ENCODE measurements around the gene PTOV1. TPM values are rescaled to one million over a fixed set of nuclear protein-coding genes. Genes with fewer than 3 reads are reported as not detected.

Gene PTOV1
- total RNA-seq, 4 donors from 2014 or later = 88.3 to 148 (median 98.9) TPM

GRCh38 chr19:49889038-49889686 is 38.2 kb downstream of the PTOV1 start:
- DNase-seq = no peak
- Histone ChIP-seq H3K4me3 (replicated peaks in 1 of 3) (no peak overlapping the region), H3K36me3 (peaks cover 13 to 20% of the 10 kb centered on the region in 2 donors), H3K9me3 (no peaks in the 10 kb centered on the region), H3K27ac (no peak overlapping the region), H3K27me3 (no peaks in the 10 kb centered on the region), H3K4me1 (peaks cover 5 to 12% of the 10 kb centered on the region in 2 donors)
- TF ChIP-seq CTCF (IDR thresholded peaks at IDR 0.05) (no peak), POLR2A (IDR thresholded peaks at IDR 0.05) (no peak)
- intact Hi-C loops (cut with DNase I) = no loop called here
- WGBS, 2 donors = 93 to 96% methylated on average over 17 to 23 of the region's 23 CpGs

- TF ChIP-seq CTCF (IDR thresholded peaks at IDR 0.05) (peak; percentile 47 to 81 (median 69)), POLR2A (IDR thresholded peaks at IDR 0.05) (no peak)
- peak; percentile 75 to 76 for DNase-seq
- Histone ChIP-seq H3K27ac (no peak overlapping the region), H3K4me3 (replicated peaks in 1 of 3) (peak overlapping the region in 1 of 3 donors; percentile 11), H3K9me3 (no peaks in the 10 kb centered on the region), H3K4me1 (peaks cover 5 to 12% of the 10 kb centered on the region in 2 donors), H3K27me3 (no peaks in the 10 kb centered on the region), H3K36me3 (peaks cover 6 to 13% of the 10 kb centered on the region in 2 donors)
- intact Hi-C loops (cut with DNase I) = no loop called here
- WGBS, 2 donors = 58 to 70% methylated on average over 19 to 22 of the region's 71 CpGs
These were observed 38.9 kb downstream of the PTOV1 start for GRCh38 chr19:49889687-49890348.

DNA sequence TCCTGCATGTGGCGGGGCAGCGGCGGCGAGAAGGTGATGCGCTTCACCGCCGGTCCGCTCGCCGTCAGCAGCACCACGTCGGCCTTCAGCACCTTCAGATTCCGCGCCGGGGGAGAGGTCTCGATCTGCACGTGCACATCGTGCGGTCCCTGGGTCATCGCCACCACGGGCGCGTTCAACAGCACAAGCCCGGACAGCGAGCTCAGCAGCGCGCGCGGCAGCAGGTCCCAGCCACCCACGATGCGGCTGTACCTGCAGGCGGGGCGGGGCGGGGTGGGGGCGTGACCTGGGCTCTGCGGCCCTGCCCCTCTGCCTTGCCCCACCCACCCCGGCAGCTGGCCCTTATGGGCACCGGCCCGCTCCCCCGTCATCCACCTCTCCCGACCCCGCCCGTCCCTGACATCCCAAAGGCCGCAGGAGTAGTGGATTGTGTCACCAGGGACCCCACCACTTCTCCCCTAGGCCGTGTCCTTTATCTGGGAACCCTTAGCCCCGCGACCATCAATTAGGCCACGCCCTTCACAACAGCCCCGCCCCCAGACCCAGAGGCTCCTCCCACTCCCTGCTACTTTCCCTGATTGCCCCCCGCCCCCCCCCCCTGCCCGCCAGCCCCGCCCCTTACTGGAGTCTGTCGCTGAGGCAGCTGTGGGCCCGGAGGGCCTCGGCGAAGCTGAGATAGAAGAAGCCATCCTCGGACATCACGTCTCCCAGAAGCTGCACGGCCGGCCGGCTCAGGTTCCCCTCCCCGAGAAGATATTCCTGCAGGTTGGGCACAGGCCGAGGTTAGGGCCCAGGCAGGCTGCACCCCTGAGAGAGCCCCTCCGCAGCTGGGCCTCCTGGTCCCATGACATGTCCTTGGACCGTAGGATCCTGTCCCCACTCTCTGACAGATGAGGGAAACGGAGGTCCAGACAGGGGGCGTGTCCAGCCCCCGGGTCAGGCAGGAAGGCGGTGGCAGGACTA is 39.7 kb downstream of the PTOV1 start:
- Histone ChIP-seq H3K27me3 (no peaks in the 10 kb centered on the region), H3K4me3 (replicated peaks in 1 of 3) (peak overlapping the region in 1 of 3 donors; percentile 11), H3K4me1 (peaks cover 5 to 12% of the 10 kb centered on the region in 2 donors), H3K9me3 (no peaks in the 10 kb centered on the region), H3K27ac (no peak overlapping the region), H3K36me3 (peaks cover 0 to 6% of the 10 kb centered on the region in 2 donors)
- TF ChIP-seq POLR2A (IDR thresholded peaks at IDR 0.05) (no peak), CTCF (IDR thresholded peaks at IDR 0.05) (no peak)
- peak; percentile 33 to 50 for DNase-seq
- 22 to 34% methylated on average over 12 to 31 of the region's 69 CpGs for WGBS, 2 donors
- intact Hi-C loops (cut with DNase I) = no loop called here

- Histone ChIP-seq H3K4me1 (peaks cover 5 to 12% of the 10 kb centered on the region in 2 donors), H3K27me3 (no peaks in the 10 kb centered on the region), H3K9me3 (no peaks in the 10 kb centered on the region), H3K27ac (no peak overlapping the region), H3K36me3 (peaks cover 0 to 1% of the 10 kb centered on the region in 2 donors), H3K4me3 (replicated peaks in 1 of 3) (no peak overlapping the region)
- no peak for DNase-seq
- TF ChIP-seq POLR2A (IDR thresholded peaks at IDR 0.05) (no peak), CTCF (IDR thresholded peaks at IDR 0.05) (no peak)
- intact Hi-C loops (cut with DNase I) = no loop called here
- WGBS, 2 donors = 83 to 85% methylated on average over 17 of the region's 17 CpGs
These were observed 40.4 kb downstream of the PTOV1 start for GRCh38 chr19:49891393-49891792.
